Activated CD4-positive, alpha-beta T cell treated with anti-CD3 and anti-CD28 coated beads for 36 hours (primary cell): ENCODE results near the gene HDAC8. TPM values are rescaled to one million over a fixed set of nuclear protein-coding genes. Genes with fewer than 3 reads are reported as not detected.

Source experiments
- ATAC-seq: fragments of 200-7000 bp; cut with Tn5 transposase; one replicate; pipeline ENCODE4 v1.10.0; 2021; ENCODE audit warnings: mild to moderate bottlenecking, moderate library complexity
- CTCF ChIA-PET: fragments of 350-600 bp; sonication (Branson Sonifier 250); formaldehyde crosslinking; loops from one replicate; lab custom pipeline; 2021; ENCODE audit warnings: antibody characterized with exemption; lab: Charles Lee
- POLR2A ChIA-PET: fragments of 350-600 bp; sonication (Branson Sonifier 250); formaldehyde crosslinking; loops from one replicate; lab custom pipeline; 2021; ENCODE audit warnings: antibody characterized with exemption, inconsistent platforms; lab: Charles Lee
- DNase-seq: peaks from one replicate; pipeline ENCODE4 v3.0.0-alpha.2; 2020
- H3K27ac Mint-ChIP-seq: one replicate; pipeline ENCODE4 v1.8.0; 2021; ENCODE audit warnings: mixed read lengths
- H3K27me3 Mint-ChIP-seq: one replicate; pipeline ENCODE4 v1.8.0; 2021; ENCODE audit warnings: mixed read lengths
- H3K36me3 Mint-ChIP-seq: one replicate; pipeline ENCODE4 v1.8.0; 2021; ENCODE audit warnings: low read depth, mixed read lengths
- H3K4me1 Mint-ChIP-seq: one replicate; pipeline ENCODE4 v1.8.0; 2021; ENCODE audit warnings: mixed read lengths
- H3K4me3 Mint-ChIP-seq: one replicate; pipeline ENCODE4 v1.8.0; 2021; ENCODE audit warnings: mild to moderate bottlenecking, moderate library complexity, mixed read lengths
- H3K9me3 Mint-ChIP-seq: one replicate; pipeline ENCODE4 v1.8.0; 2021; ENCODE audit warnings: low read depth, mixed read lengths
- intact Hi-C, 2 experiments: fragments of 100-400 bp; cut with DNase I in 1 of 2; cut with micrococcal nuclease in 1 of 2; formaldehyde crosslinking; loops; one replicate each; pipeline versions ENCODE4 v1.14.2 to v1.15.1; 2022 to 2024; cut with DNase I, micrococcal nuclease
- total RNA-seq, 2 experiments: library from RNA; stranded (reverse); gene quantifications; one replicate each; pipeline ENCODE4 v1.2.3, GENCODE V29; 2021

The HDAC8 gene
- total RNA-seq, 2 experiments from 2014 or later: 13.3 to 16.9 TPM

GRCh38 chrX:72477781-72478181 is 94.9 kb downstream of the HDAC8 start:
- Mint-ChIP-seq H3K4me1 (no peaks in the 10 kb centered on the region), H3K36me3 (peaks cover 9% of the 10 kb centered on the region), H3K4me3 (no peak overlapping the region), H3K27ac (no peak overlapping the region), H3K27me3 (no peaks in the 10 kb centered on the region), H3K9me3 (no peaks in the 10 kb centered on the region)
- no peak for DNase-seq
- ChIA-PET CTCF (no interaction called here), POLR2A (no interaction called here)
- intact Hi-C loops: no loop called here
- no peak for ATAC-seq

- Mint-ChIP-seq H3K27ac (no peak overlapping the region), H3K27me3 (no peaks in the 10 kb centered on the region), H3K4me3 (no peak overlapping the region), H3K9me3 (no peaks in the 10 kb centered on the region), H3K36me3 (peaks cover 9% of the 10 kb centered on the region), H3K4me1 (no peaks in the 10 kb centered on the region)
- intact Hi-C loops: no loop called here
- POLR2A ChIA-PET: no interaction called here
- DNase-seq (no peak), ATAC-seq (no peak)
- CTCF ChIA-PET: no interaction called here
Measured at GRCh38 chrX:72477376-72477775, 95.3 kb downstream of the HDAC8 start.

DNA sequence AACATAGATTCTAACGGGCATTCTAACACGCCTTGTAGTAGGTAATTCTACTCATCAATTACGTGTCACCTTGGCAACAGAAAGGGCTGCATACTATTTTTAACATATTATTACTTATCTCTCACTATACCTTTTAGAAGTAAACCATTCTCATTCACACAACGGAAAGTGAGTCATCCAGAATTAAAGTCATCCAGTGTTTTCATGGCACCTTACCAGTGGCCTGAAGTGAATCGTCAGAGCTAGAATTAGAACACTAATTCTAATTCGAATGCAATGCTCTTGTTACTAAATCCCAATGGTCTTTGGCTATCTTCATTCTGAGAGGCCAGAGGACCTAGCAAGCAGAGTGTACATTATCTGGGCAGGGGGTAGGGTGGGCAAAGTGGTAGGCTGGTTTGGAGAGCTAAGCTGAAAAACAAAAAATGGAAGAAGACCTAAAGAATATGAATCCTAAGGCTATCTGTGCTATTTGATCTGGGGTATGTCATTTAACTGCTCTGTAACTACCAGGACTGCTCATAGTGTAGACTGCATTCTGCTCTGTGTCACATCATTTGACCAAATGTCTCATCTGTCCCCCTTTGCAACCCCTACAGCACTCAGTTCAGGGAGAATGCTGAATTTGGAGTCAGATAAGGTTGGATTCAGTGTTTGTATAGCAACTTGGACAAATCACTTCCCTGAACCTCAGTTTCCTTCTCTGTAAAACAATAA is 96.5 kb downstream of the HDAC8 start:
- CTCF ChIA-PET: no interaction called here
- intact Hi-C loops: no loop called here

DNA sequence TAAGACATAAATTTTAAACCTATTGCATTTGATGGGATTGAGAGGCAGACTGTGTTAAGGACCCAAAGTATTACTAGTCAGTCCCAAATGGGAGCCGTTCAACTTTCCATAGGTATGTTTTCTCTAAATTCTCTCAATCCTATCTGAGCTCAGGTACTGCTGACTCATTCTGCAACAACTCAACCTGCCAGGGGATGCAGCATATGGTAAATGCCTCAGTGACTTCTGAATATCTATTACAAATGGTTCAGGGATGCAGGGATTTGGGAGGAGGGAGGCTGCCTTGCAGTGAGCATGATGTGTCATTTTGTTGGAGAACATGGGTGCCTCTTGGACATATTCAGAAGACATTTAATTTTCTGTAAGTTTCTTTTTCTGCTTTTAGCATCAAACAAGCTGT is 97.3 kb downstream of the HDAC8 start:
- Mint-ChIP-seq H3K4me1 (no peaks in the 10 kb centered on the region), H3K9me3 (no peaks in the 10 kb centered on the region), H3K27ac (no peak overlapping the region), H3K27me3 (no peaks in the 10 kb centered on the region), H3K4me3 (no peak overlapping the region), H3K36me3 (peaks cover 9% of the 10 kb centered on the region)
- DNase-seq: no peak
- no peak for ATAC-seq
- POLR2A ChIA-PET: no interaction called here
- intact Hi-C loops: no loop called here
- CTCF ChIA-PET: no interaction called here

More for the DNA sequence above, 96.5 kb downstream of the HDAC8 start:
- H3K4me3 Mint-ChIP-seq: no peak overlapping the region
- no peak for ATAC-seq
- no peak for DNase-seq
- no peaks in the 10 kb centered on the region for H3K4me1 Mint-ChIP-seq
- no peaks in the 10 kb centered on the region for H3K27me3 Mint-ChIP-seq
- POLR2A ChIA-PET: no interaction called here
- no peak overlapping the region for H3K27ac Mint-ChIP-seq
- peaks cover 9% of the 10 kb centered on the region for H3K36me3 Mint-ChIP-seq
- H3K9me3 Mint-ChIP-seq: no peaks in the 10 kb centered on the region

DNA sequence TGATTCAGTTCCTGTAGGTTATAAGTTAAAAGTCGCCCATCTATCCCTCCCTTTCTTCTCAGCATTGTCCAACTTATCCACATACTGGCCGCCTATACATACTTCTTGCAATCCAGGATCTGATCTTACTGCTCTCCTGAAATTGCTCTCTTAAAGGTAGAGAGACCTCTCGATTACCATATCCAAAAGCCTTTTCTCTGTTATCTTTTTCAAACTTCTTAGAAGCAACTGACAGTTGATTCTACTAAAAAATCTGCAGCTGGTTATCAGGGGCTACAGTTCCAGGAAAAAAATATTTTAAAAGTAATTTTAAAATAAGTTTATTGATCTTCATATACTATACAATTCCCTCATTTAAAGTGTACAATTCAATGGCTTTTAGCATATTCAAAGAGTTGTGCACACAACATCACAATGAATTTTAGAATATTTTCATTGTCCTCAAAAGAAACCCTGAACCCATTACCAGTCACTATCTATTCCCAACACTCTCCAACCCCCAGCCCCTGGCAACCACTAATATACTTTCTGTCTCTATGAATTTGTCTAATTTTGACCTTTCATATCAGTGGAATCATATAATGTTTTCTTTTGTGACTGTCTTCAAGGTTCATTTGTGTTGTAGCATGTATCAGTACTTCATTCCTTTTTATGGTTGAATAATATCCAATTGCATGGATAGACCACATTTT is 102.0 kb downstream of the HDAC8 start:
- no peak overlapping the region for H3K27ac Mint-ChIP-seq
- H3K36me3 Mint-ChIP-seq: peaks cover 7% of the 10 kb centered on the region
- H3K4me3 Mint-ChIP-seq: no peak overlapping the region
- ATAC-seq (no peak), DNase-seq (no peak)
- intact Hi-C loops: no loop called here
- CTCF ChIA-PET: no interaction called here
- H3K4me1 Mint-ChIP-seq: no peaks in the 10 kb centered on the region
- POLR2A ChIA-PET: no interaction called here
- H3K9me3 Mint-ChIP-seq: no peaks in the 10 kb centered on the region
- no peaks in the 10 kb centered on the region for H3K27me3 Mint-ChIP-seq

DNA sequence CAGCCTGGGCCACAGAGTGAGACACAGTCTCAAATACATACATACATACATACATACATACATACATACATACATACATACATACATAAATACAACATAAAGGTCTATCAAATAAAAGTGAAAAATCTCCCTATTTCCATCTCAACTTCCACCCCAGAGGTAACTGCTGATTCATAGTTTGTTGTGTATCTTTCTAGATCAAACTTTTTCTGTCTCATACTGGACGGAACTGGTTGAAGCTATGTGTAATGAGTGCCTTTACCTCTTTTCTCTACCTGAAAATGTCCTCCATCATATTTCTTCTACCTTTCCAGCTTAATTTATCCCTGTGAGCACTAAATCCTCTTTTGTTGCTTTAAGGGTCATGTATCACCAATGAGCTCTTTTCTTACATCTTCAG is 102.5 kb downstream of the HDAC8 start:
- ATAC-seq (no peak), DNase-seq (no peak)
- POLR2A ChIA-PET: no interaction called here
- intact Hi-C loops: no loop called here
- no peak overlapping the region for H3K27ac Mint-ChIP-seq
- H3K4me1 Mint-ChIP-seq: no peaks in the 10 kb centered on the region
- H3K36me3 Mint-ChIP-seq: peaks cover 8% of the 10 kb centered on the region
- CTCF ChIA-PET: no interaction called here
- H3K4me3 Mint-ChIP-seq: no peak overlapping the region
- H3K27me3 Mint-ChIP-seq: no peaks in the 10 kb centered on the region
- no peaks in the 10 kb centered on the region for H3K9me3 Mint-ChIP-seq

- ChIA-PET POLR2A (no interaction called here), CTCF (no interaction called here)
- no peak for DNase-seq
- Mint-ChIP-seq H3K27me3 (no peaks in the 10 kb centered on the region), H3K4me3 (no peak overlapping the region), H3K4me1 (no peaks in the 10 kb centered on the region), H3K9me3 (no peaks in the 10 kb centered on the region), H3K27ac (no peak overlapping the region), H3K36me3 (peaks cover 7% of the 10 kb centered on the region)
- intact Hi-C loops: no loop called here
- no peak for ATAC-seq
Measured at GRCh38 chrX:72468607-72469006, 104.0 kb downstream of the HDAC8 start.

DNA sequence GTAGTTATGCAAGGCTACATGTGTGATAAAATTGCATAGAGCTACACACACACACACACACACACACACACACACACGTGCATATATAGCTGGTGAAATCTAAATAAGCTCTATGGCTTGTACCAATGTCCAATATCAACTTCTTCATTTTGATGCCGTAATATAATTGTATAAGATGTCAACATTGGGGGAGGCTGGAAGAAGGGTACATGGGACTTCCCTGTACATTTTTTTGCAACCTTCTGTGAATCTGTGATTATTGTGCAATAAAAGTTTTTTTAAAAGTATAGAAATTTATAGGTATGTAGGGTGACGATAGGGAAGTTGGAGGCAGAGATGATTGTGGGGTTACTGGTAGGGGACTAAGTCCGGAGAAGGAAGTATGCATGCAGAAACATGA is 105.5 kb downstream of the HDAC8 start:
- Mint-ChIP-seq H3K4me1 (no peaks in the 10 kb centered on the region), H3K27me3 (no peaks in the 10 kb centered on the region), H3K36me3 (peaks cover 13% of the 10 kb centered on the region), H3K9me3 (no peaks in the 10 kb centered on the region), H3K4me3 (no peak overlapping the region), H3K27ac (no peak overlapping the region)
- intact Hi-C loops: no loop called here
- CTCF ChIA-PET: no interaction called here
- DNase-seq (no peak), ATAC-seq (no peak)
- POLR2A ChIA-PET: no interaction called here

DNA sequence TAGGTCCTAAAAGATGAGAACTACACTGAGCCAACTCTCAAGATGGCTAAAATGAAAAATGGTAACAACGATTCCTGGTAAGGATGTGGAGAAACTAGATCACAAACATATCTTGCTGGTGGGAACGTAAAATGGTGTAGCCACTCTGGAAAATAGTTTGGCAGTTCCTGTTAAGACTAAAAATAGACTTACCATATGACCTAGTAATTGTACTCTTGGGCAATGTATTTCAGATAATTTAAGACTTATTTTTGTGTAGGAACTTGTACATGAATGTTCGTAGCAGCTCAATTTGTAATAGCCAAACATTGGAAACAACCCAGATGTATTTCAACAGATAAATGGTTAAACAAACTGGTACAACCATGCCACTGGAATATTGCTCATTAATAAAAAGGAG is 106.2 kb downstream of the HDAC8 start:
- Mint-ChIP-seq H3K27me3 (no peaks in the 10 kb centered on the region), H3K27ac (no peak overlapping the region), H3K9me3 (no peaks in the 10 kb centered on the region), H3K36me3 (peaks cover 15% of the 10 kb centered on the region), H3K4me1 (no peaks in the 10 kb centered on the region), H3K4me3 (no peak overlapping the region)
- ChIA-PET POLR2A (no interaction called here), CTCF (no interaction called here)
- intact Hi-C loops: no loop called here
- ATAC-seq: no peak
- no peak for DNase-seq

- Mint-ChIP-seq H3K36me3 (peaks cover 15% of the 10 kb centered on the region), H3K27ac (no peak overlapping the region), H3K4me3 (no peak overlapping the region), H3K9me3 (no peaks in the 10 kb centered on the region), H3K27me3 (no peaks in the 10 kb centered on the region), H3K4me1 (no peaks in the 10 kb centered on the region)
- ATAC-seq: no peak
- DNase-seq: no peak
- CTCF ChIA-PET: no interaction called here
- POLR2A ChIA-PET: no interaction called here
- intact Hi-C loops: no loop called here
Measured at GRCh38 chrX:72465889-72466288, 106.8 kb downstream of the HDAC8 start.

DNA sequence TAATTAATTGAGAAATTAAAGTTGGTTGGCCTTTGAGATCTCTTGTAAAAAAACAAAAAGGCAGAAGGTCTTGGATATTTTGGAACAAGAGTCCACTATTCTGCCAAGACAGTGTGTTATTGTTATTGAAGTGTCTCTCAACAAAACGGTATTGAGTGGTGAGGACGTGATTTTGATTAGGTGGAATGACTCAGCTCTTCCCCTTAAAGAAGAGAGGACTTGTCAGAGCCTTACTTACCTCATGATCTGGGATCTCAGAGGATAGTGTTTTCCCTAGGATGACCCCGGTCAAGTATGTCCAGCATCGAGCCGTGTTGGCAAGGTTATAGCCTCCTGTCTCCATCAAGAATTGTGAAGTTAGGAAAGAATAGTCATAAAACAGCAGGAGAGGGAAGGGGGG is 110.9 kb downstream of the HDAC8 start:
- no peak overlapping the region for H3K4me3 Mint-ChIP-seq
- no peaks in the 10 kb centered on the region for H3K27me3 Mint-ChIP-seq
- ATAC-seq (no peak), DNase-seq (no peak)
- intact Hi-C loops: no loop called here
- CTCF ChIA-PET: no interaction called here
- POLR2A ChIA-PET: no interaction called here
- no peaks in the 10 kb centered on the region for H3K9me3 Mint-ChIP-seq
- H3K36me3 Mint-ChIP-seq: peaks cover 13% of the 10 kb centered on the region
- H3K4me1 Mint-ChIP-seq: no peaks in the 10 kb centered on the region
- no peak overlapping the region for H3K27ac Mint-ChIP-seq

GRCh38 chrX:72461288-72461687 is 111.4 kb downstream of the HDAC8 start:
- intact Hi-C loops: no loop called here
- POLR2A ChIA-PET: no interaction called here
- no peaks in the 10 kb centered on the region for H3K9me3 Mint-ChIP-seq
- no peak for ATAC-seq
- no peak overlapping the region for H3K4me3 Mint-ChIP-seq
- no peaks in the 10 kb centered on the region for H3K4me1 Mint-ChIP-seq
- H3K27ac Mint-ChIP-seq: no peak overlapping the region
- H3K36me3 Mint-ChIP-seq: peaks cover 13% of the 10 kb centered on the region
- no peaks in the 10 kb centered on the region for H3K27me3 Mint-ChIP-seq
- CTCF ChIA-PET: no interaction called here
- DNase-seq: no peak
